ENCODE data around the gene CLDN12.

CLDN12 gene

DNA sequence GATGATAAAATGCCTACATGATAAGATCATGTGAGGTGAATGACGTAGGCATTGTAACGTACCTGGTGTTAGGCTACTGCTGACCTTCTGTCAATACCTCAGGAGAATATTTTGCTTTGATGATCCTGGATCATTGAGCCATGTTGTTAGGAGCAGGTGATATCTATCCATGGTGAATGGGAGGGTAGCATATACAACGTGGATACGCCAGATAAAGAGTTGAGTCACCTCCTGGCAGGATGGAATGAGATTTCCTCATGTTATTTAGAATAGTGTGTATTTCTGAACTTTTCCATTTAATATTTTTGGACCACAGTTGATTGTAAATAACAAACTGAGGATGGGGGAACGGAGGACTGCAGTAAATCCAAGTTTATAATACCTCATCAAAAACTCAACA lies 11.8 kb upstream of the CLDN12 start:
- TF ChIP-seq CTCF (IDR thresholded peaks at IDR 0.05; ENCODE audit: borderline replicate concordance, insufficient read depth, low read depth, low read length), result no peak
- H3K4me3 ChIP-seq (ENCODE audit: low read depth, low read length), result no peak overlapping the region

DNA sequence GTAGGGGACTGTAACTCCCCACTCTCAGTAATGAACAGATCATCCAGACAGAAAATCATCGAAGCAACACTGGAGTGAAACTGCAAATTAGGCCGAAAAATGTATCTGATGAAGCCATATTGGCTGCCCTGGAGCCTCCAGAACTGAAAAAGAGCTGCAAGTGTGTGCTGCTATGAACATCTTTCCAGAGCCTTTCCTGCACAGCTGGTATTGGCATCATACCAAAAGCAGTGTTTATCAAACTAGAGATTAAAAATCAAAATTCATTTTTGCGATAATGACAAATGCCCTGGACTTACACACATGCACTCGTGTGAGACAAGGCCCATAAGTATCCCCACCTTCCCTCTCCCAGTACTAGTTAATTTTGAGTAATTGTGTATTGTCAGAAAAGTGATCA lies 6.8 kb upstream of the CLDN12 start:
- H3K4me3 ChIP-seq (ENCODE audit: low read depth, low read length), result no peak overlapping the region
- TF ChIP-seq CTCF (IDR thresholded peaks at IDR 0.05; ENCODE audit: borderline replicate concordance, insufficient read depth, low read depth, low read length), result no peak

DNA sequence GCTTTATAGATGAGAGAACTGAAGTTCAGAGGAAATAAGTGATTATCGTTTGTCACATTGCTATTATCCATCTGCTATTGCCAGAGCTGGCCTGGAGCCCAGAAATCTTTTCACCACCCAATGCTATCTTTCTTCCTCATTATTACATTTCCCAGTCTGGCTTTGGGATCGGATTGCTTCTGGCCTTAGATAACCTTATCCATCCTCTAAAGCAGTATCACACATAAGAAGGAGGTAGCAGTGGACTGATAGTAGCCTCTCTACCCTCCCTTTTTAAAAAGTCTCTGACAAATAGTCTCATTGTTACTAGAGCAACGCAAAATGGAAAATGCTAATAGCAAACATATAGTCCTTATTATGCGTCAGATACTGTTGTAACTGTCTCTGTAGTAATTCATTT lies 1.3 kb upstream of the CLDN12 start:
- TF ChIP-seq CTCF (IDR thresholded peaks at IDR 0.05; ENCODE audit: borderline replicate concordance, insufficient read depth, low read depth, low read length), result no peak
- H3K4me3 ChIP-seq (ENCODE audit: low read depth, low read length), result no peak overlapping the region

GRCh38 chr7:90402785-90403173 lies 482 bp upstream of the CLDN12 start:
- peak overlapping the region; percentile 55 for H3K4me3 ChIP-seq (ENCODE audit: low read depth, low read length)
- no peak for TF ChIP-seq CTCF (IDR thresholded peaks at IDR 0.05; ENCODE audit: borderline replicate concordance, insufficient read depth, low read depth, low read length)

GRCh38 chr7:90404777-90405176 lies 1.5 kb downstream of the CLDN12 start:
- no peak for TF ChIP-seq CTCF (IDR thresholded peaks at IDR 0.05; ENCODE audit: borderline replicate concordance, insufficient read depth, low read depth, low read length)
- H3K4me3 ChIP-seq (ENCODE audit: low read depth, low read length), result no peak overlapping the region

DNA sequence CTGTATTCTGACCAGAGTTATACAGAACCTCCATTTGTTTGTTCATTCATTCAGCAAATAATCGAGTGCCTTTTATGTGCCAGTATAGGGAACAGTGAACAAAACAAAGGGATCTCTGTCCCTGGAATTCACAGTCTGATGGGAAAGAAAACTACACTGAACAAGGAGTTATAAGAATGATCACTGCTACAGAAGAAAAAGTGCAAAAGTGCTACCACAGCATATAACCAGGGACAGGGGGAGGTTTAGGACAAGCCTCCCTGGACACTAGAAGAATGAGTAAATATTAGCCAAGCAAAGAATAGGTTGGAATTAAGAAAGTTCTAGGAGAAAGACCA lies 4.2 kb downstream of the CLDN12 start:
- H3K4me3 ChIP-seq (ENCODE audit: low read depth, low read length), result no peak overlapping the region
- no peak for TF ChIP-seq CTCF (IDR thresholded peaks at IDR 0.05; ENCODE audit: borderline replicate concordance, insufficient read depth, low read depth, low read length)

DNA sequence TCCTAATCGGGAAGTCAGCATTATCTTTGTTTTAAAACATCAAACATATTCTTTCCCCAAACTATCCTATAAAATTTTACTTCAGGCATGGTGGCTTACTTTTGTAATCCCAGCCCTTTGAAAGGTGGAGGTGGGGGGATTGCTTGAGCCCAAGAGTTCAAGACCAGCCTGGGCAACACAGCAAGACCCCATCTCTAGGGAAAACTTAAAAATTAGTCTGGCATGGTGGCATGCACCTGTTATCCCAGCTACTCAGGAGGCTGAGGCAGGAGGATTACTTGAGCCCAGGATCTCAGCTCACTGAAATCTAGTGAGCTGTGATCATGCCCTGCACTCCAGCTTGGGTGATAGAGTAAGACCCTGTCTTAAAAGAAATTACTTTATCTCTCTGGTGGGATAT lies 4.9 kb downstream of the CLDN12 start:
- TF ChIP-seq CTCF (IDR thresholded peaks at IDR 0.05; ENCODE audit: borderline replicate concordance, insufficient read depth, low read depth, low read length), result no peak
- no peak overlapping the region for H3K4me3 ChIP-seq (ENCODE audit: low read depth, low read length)

All from GM12875 (cell line).